H1 (cell line): ENCODE data around the gene PITX3. TPM values are rescaled to one million over a fixed set of nuclear protein-coding genes. Genes with fewer than 3 reads are reported as not detected.

Experiments used
- CTCF ChIA-PET: fragments of 300-600 bp; sonication (Branson Sonifier 250); formaldehyde crosslinking; loops from one replicate; lab custom pipeline; 2021; ENCODE audit not compliant: partially characterized antibody; lab: Charles Lee
- POLR2A ChIA-PET: fragments of 300-600 bp; sonication (Branson Sonifier 250); formaldehyde crosslinking; loops from one replicate; lab custom pipeline; 2021; ENCODE audit warnings: inconsistent platforms; ENCODE audit not compliant: partially characterized antibody; lab: Charles Lee
- DNase-seq, 2 experiments: peaks; one replicate each; pipeline versions ENCODE4 v3.0.0 to v3.0.0-alpha.2; 2010 to 2022; ENCODE audit warnings: low spot score in 2 of 2, low read depth in 1 of 2, mixed read lengths in 1 of 2
- FAIRE-seq: peaks from 2 replicates; lab custom pipeline; 2011; peaks lifted over from hg19 to GRCh38; lab: Jason Lieb, UNC
- H2AFZ ChIP-seq: 2 replicates; pipeline ENCODE4 v1.8.1; 2012; ENCODE audit warnings: low read length, inconsistent platforms
- H2AK5ac ChIP-seq: 2 replicates; pipeline ENCODE4 v1.6.1; 2013; ENCODE audit warnings: low read depth, low read length
- H2BK120ac ChIP-seq: replicated peaks from 2 replicates; pipeline ENCODE3; 2013; ENCODE audit warnings: low read depth, low read length, inconsistent platforms
- H2BK12ac ChIP-seq: 2 replicates; pipeline ENCODE4 v1.6.1; 2013; ENCODE audit warnings: low read depth, low read length
- H2BK15ac ChIP-seq: 2 replicates; pipeline ENCODE4 v1.6.1; 2013; ENCODE audit warnings: low read length
- H2BK20ac ChIP-seq: 2 replicates; pipeline ENCODE4 v1.6.1; 2013; ENCODE audit warnings: low read length
- H2BK5ac ChIP-seq: 2 replicates; pipeline ENCODE4 v1.6.1; 2013; ENCODE audit warnings: low read depth, low read length
- H3K14ac ChIP-seq: 2 replicates; pipeline ENCODE4 v1.6.1; 2013; ENCODE audit warnings: inconsistent platforms; ENCODE audit not compliant: insufficient read length
- H3K18ac ChIP-seq: 2 replicates; pipeline ENCODE4 v1.6.1; 2013; ENCODE audit warnings: low read length; ENCODE audit errors: extremely low read depth
- H3K23ac ChIP-seq: 2 replicates; pipeline ENCODE4 v1.6.1; 2013; ENCODE audit warnings: inconsistent platforms; ENCODE audit not compliant: insufficient read length
- H3K23me2 ChIP-seq: 2 replicates; pipeline ENCODE4 v1.6.1; 2013; ENCODE audit warnings: low read depth, low read length
- H3K27ac ChIP-seq: 2 replicates; pipeline ENCODE4 v1.6.1; 2011; ENCODE audit warnings: low read depth, low read length, inconsistent platforms
- H3K27me3 ChIP-seq, 4 experiments: replicated peaks in 1 of 4; 1 replicate in 1 of 4; 2 replicates in 3 of 4; pipeline versions ENCODE4 v1.6.1 to v1.8.1; 2011 to 2013; ENCODE audit warnings: low read length in 3 of 4, mild to moderate bottlenecking in 3 of 4, inconsistent platforms in 2 of 4, mixed read lengths in 2 of 4, moderate library complexity in 1 of 4; ENCODE audit not compliant: control insufficient read depth in 3 of 4, insufficient read depth in 3 of 4; ENCODE audit errors: extremely low read depth in 1 of 4
- H3K36me3 ChIP-seq, 4 experiments: 2 replicates each; pipeline versions ENCODE4 v1.6.1 to v1.8.1; 2011 to 2013; ENCODE audit warnings: mild to moderate bottlenecking in 4 of 4, low read length in 3 of 4, moderate library complexity in 2 of 4, control low read depth in 1 of 4, inconsistent platforms in 1 of 4; ENCODE audit not compliant: insufficient read depth in 4 of 4, control insufficient read depth in 2 of 4
- H3K4ac ChIP-seq: replicated peaks from 2 replicates; pipeline ENCODE3; 2013; ENCODE audit warnings: low read length, low read depth, mixed read lengths, inconsistent platforms; ENCODE audit not compliant: insufficient read length
- H3K4me1 ChIP-seq, 4 experiments: replicated peaks in 1 of 4; 1 replicate in 1 of 4; 2 replicates in 3 of 4; pipeline versions ENCODE4 v1.6.1 to v1.8.1; 2011 to 2013; ENCODE audit warnings: low read length in 3 of 4, inconsistent platforms in 2 of 4, mixed read lengths in 1 of 4; ENCODE audit not compliant: insufficient read depth in 4 of 4, control insufficient read depth in 3 of 4
- H3K4me2 ChIP-seq, 2 experiments: 2 replicates each; pipeline versions ENCODE4 v1.6.1 to v1.8.1; 2011 to 2013; ENCODE audit warnings: low read depth in 2 of 2, low read length in 2 of 2, control low read depth in 1 of 2, inconsistent platforms in 1 of 2, mild to moderate bottlenecking in 1 of 2; ENCODE audit not compliant: insufficient read depth in 1 of 2
- H3K4me3 ChIP-seq, 4 experiments: fragments of 200-600, 300-600 bp in 1 of 4; sonication (generic), shearing (Covaris generic), sonication (Bioruptor Twin) in 1 of 4; 2 replicates each; pipeline versions ENCODE4 v1.5.1 to v1.8.1; 2011 to 2016; ENCODE audit warnings: low read length in 4 of 4, low read depth in 3 of 4, control low read depth in 2 of 4, inconsistent platforms in 2 of 4, mild to moderate bottlenecking in 2 of 4, mixed read lengths in 1 of 4, moderate library complexity in 1 of 4; ENCODE audit not compliant: insufficient read depth in 2 of 4; ENCODE audit errors: extremely low read depth in 1 of 4
- H3K56ac ChIP-seq: replicated peaks from 2 replicates; pipeline ENCODE3; 2013; ENCODE audit warnings: low read depth, mild to moderate bottlenecking, mixed read lengths, low read length, inconsistent platforms; ENCODE audit not compliant: insufficient read length
- H3K79me1 ChIP-seq: 2 replicates; pipeline ENCODE4 v1.6.1; 2013; ENCODE audit warnings: low read depth, low read length, control low read depth
- H3K79me2 ChIP-seq, 2 experiments: 2 replicates each; pipeline versions ENCODE4 v1.6.1 to v1.8.1; 2012 to 2013; ENCODE audit warnings: low read length in 2 of 2, mild to moderate bottlenecking in 2 of 2, inconsistent platforms in 1 of 2; ENCODE audit not compliant: insufficient read depth in 2 of 2, control insufficient read depth in 1 of 2
- H3K9ac ChIP-seq, 4 experiments: replicated peaks in 1 of 4; 1 replicate in 1 of 4; 2 replicates in 3 of 4; pipeline versions ENCODE4 v1.6.1 to v1.8.1; 2011 to 2013; ENCODE audit warnings: low read depth in 3 of 4, low read length in 3 of 4, control low read depth in 2 of 4, mild to moderate bottlenecking in 2 of 4, moderate library complexity in 2 of 4, inconsistent platforms in 1 of 4; ENCODE audit errors: extremely low read depth in 1 of 4
- H3K9me3 ChIP-seq, 2 experiments: 2 replicates each; pipeline versions ENCODE4 v1.6.1 to v1.8.1; 2012 to 2013; ENCODE audit warnings: mild to moderate bottlenecking in 2 of 2, moderate library complexity in 2 of 2, control low read depth in 1 of 2, inconsistent platforms in 1 of 2, low read depth in 1 of 2, low read length in 1 of 2, mixed read lengths in 1 of 2; ENCODE audit not compliant: insufficient read depth in 2 of 2
- H4K20me1 ChIP-seq, 2 experiments: replicated peaks in 1 of 2; 2 replicates each; pipeline versions ENCODE3 to v1.8.1; 2011 to 2013; ENCODE audit warnings: inconsistent platforms in 2 of 2, low read length in 2 of 2, mild to moderate bottlenecking in 1 of 2; ENCODE audit not compliant: insufficient read depth in 2 of 2, control insufficient read depth in 1 of 2
- H4K5ac ChIP-seq: 2 replicates; pipeline ENCODE4 v1.6.1; 2013; ENCODE audit warnings: low read length, low read depth, mixed read lengths, inconsistent platforms; ENCODE audit not compliant: insufficient read length
- H4K8ac ChIP-seq: 2 replicates; pipeline ENCODE4 v1.8.0; 2013; ENCODE audit warnings: mild to moderate bottlenecking, moderate library complexity, low read length, inconsistent platforms; ENCODE audit not compliant: insufficient read depth; ENCODE audit errors: extremely low read depth
- H4K91ac ChIP-seq: replicated peaks from 2 replicates; pipeline ENCODE3; 2013; ENCODE audit warnings: low read length, mixed read lengths, inconsistent platforms; ENCODE audit not compliant: insufficient read length
- ASH2L ChIP-seq: fragments of 200-600, 300-600 bp; sonication (generic); IDR thresholded peaks from one replicate; pipeline ENCODE4 v1.7.1; 2017; ENCODE audit warnings: low read length
- BACH1 ChIP-seq: IDR thresholded peaks from 2 replicates; pipeline ENCODE4 v1.6.1; 2012; ENCODE audit warnings: low read length, improper control_type of control experiment
- GTF2F1 ChIP-seq: IDR thresholded peaks from 2 replicates; pipeline ENCODE4 v1.6.1; 2012; ENCODE audit warnings: low read depth, low read length, improper control_type of control experiment, borderline replicate concordance
- NRF1 ChIP-seq: IDR thresholded peaks from 2 replicates; pipeline ENCODE4 v1.6.1; 2011; ENCODE audit warnings: mild to moderate bottlenecking, low read depth, low read length, improper control_type of control experiment
- WGBS, 2 experiments: shearing (Covaris generic) in 1 of 2; methylation state at CpG; one replicate each; pipeline versions ENCODE4 v1.1.6 to v1.1.7; 2013 to 2015; ENCODE audit warnings: low lambda C conversion rate in 2 of 2, mixed read lengths in 2 of 2, inconsistent platforms in 1 of 2, low coverage in 1 of 2, missing lambda C conversion rate in 1 of 2; ENCODE audit not compliant: insufficient replicate concordance in 2 of 2, insufficient coverage in 1 of 2, insufficient read length in 1 of 2; ENCODE audit errors: extremely low coverage in 1 of 2, missing lambda C conversion rate in 1 of 2; 5-methylcytosine and 5-hydroxymethylcytosine counted together
- polyA plus RNA-seq, 7 experiments: library from polyadenylated mRNA; depleted of rRNA in 3 of 7; stranded (reverse) in 5 of 7; unstranded in 2 of 7; fragments of >200 nt in 5 of 7; fragments of 200-250 nt in 2 of 7; gene quantifications; 1 replicate in 5 of 7; 2 replicates in 1 of 7; 4 replicates in 1 of 7; pipeline versions ENCODE4 v1.2.1 to v1.2.3, GENCODE V29; 2011 to 2013; ENCODE audit warnings: missing spikeins in 2 of 7, mixed read lengths in 2 of 7
- total RNA-seq: library from RNA; stranded (reverse); fragmentation: NEBNext Ultra II Directional; extraction: Animal tissue kit (Norgen Biotek cat#: 25700); gene quantifications from 2 replicates; pipeline ENCODE4 v1.2.1, GENCODE V29; 2021

The PITX3 gene
- total and polyA plus RNA-seq, 2 of the 8 experiments (the other 6 are each of a cell fraction or from before 2014, with no cell fraction given), result 0.18 to 0.41 TPM

DNA sequence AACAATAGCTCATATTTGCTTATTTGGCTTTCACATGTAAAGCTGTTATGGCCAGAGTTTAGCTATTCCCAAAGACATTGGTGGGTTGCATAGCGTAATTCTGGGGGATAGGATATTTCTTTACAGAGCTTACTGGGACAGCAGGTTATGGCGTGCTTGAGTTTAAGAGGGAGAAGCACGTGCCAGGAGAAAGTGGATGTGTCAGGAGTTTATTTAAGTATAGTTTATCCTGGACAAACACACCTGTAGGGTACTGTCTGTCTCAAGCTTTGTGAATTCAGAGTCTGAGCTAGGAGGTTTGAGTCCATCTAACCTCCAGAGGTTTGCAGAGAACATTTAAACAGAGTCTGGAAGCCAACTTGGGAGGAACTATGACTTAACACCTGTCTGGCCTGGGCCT is 25.4 kb upstream of the PITX3 start:
- ChIA-PET CTCF (interaction anchor here (0.8 to 7.0 kb wide), 11 partner anchors 9 to 85 kb away, joined by 3 to 35 read pairs (median 4); no protein-coding TSS in a partner anchor), POLR2A (interaction anchor here (1.2 kb wide), 1 partner anchor 11 kb away, joined by 3 read pairs; no protein-coding TSS in a partner anchor)

More for the DNA sequence above, 25.4 kb upstream of the PITX3 start:
- Histone ChIP-seq H3K56ac (no peak overlapping the region), H3K27me3 (no peaks in the 10 kb centered on the region), H2BK15ac (no peak overlapping the region), H2BK120ac (no peak overlapping the region), H3K9me3 (no peaks in the 10 kb centered on the region), H3K4me2 (no peak overlapping the region), H2AK5ac (no peak overlapping the region)
- TF ChIP-seq GTF2F1 (no peak), BACH1 (no peak), ASH2L (no peak), NRF1 (no peak)
- TF ChIP-seq, all 59 proteins: peak for 0
- no peak overlapping the region for H2AFZ ChIP-seq
- no peak overlapping the region for H3K4ac ChIP-seq
- H3K23me2 ChIP-seq, result no peaks in the 10 kb centered on the region
- no peak overlapping the region for H3K23ac ChIP-seq
- no peak overlapping the region for H4K5ac ChIP-seq
- no peak overlapping the region for H4K8ac ChIP-seq
- H2BK12ac ChIP-seq, result no peak overlapping the region
- no peaks in the 10 kb centered on the region for H3K4me1 ChIP-seq
- no peaks in the 10 kb centered on the region; the same call in 1 of the 2 replicates for H3K79me1 ChIP-seq
- 94% methylated on average over 3 of the region's 3 CpGs; no CpG with 5 or more reads in 1 of the 2 experiments for WGBS, 2 experiments
- no peak overlapping the region for H4K91ac ChIP-seq
- H3K4me3 ChIP-seq, result no peak overlapping the region
- peaks cover 4 to 6% of the 10 kb centered on the region in 2 experiments for H4K20me1 ChIP-seq
- H3K79me2 ChIP-seq, result no peaks in the 10 kb centered on the region
- FAIRE-seq, result no peak
- no peak overlapping the region for H3K9ac ChIP-seq
- H3K27ac ChIP-seq, result no peak overlapping the region
- H2BK5ac ChIP-seq, result no peak overlapping the region
- H2BK20ac ChIP-seq, result no peak overlapping the region
- no peak for DNase-seq
- no peak overlapping the region for H3K14ac ChIP-seq
- H3K36me3 ChIP-seq, result peaks cover 0 to 2% (median 0%) of the 10 kb centered on the region in 4 experiments; a peak in 2 of 8 replicates
- H3K18ac ChIP-seq, result no peak overlapping the region
